A673 (cell line): ENCODE data around the gene A2M.

Source experiments
- EZH2 ChIP-seq: fragments of 200-600 bp; sonication (generic); IDR thresholded peaks from 2 replicates; pipeline ENCODE4 v1.6.1; 2017; ENCODE audit warnings: borderline replicate concordance, low read depth, mild to moderate bottlenecking, mixed read lengths, antibody characterized with exemption, low read length; ENCODE audit not compliant: poor library complexity, severe bottlenecking
- TF ChIP-seq, protein P1 (sequence below): fragments of 300-800, 200-600 bp; sonication (generic); conservative IDR thresholded peaks from 2 replicates; pipeline ENCODE4 v1.5.1; 2017; ENCODE audit warnings: low read depth, mild to moderate bottlenecking, antibody characterized with exemption, low read length, moderate library complexity, mixed read lengths

- TF ChIP-seq, protein P1, sequence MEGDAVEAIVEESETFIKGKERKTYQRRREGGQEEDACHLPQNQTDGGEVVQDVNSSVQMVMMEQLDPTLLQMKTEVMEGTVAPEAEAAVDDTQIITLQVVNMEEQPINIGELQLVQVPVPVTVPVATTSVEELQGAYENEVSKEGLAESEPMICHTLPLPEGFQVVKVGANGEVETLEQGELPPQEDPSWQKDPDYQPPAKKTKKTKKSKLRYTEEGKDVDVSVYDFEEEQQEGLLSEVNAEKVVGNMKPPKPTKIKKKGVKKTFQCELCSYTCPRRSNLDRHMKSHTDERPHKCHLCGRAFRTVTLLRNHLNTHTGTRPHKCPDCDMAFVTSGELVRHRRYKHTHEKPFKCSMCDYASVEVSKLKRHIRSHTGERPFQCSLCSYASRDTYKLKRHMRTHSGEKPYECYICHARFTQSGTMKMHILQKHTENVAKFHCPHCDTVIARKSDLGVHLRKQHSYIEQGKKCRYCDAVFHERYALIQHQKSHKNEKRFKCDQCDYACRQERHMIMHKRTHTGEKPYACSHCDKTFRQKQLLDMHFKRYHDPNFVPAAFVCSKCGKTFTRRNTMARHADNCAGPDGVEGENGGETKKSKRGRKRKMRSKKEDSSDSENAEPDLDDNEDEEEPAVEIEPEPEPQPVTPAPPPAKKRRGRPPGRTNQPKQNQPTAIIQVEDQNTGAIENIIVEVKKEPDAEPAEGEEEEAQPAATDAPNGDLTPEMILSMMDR: no peak
- no peak for TF ChIP-seq EZH2
Measured at GRCh38 chr12:9109213-9109522, 6.6 kb downstream of the A2M start.
